NCI-H1417 treated with DMSO at 0.1 percent for 48 hours (cell line): ENCODE data around the gene GRAMD1C.

ENCODE experiments used
- DNase-seq: peaks from one replicate; lab custom pipeline; 2025; lab: John Stamatoyannopoulos, UW

The GRAMD1C gene

GRCh38 chr3:113852506-113852905 is 13.9 kb downstream of the GRAMD1C start:
- no peak for DNase-seq

- DNase-seq: no peak
Observed at GRCh38 chr3:113867506-113867905, 28.9 kb downstream of the GRAMD1C start.

GRCh38 chr3:113873293-113873692 is 34.7 kb downstream of the GRAMD1C start:
- no peak for DNase-seq

- no peak for DNase-seq
Observed at GRCh38 chr3:113873814-113874526, 35.4 kb downstream of the GRAMD1C start.

GRCh38 chr3:113878403-113878802 is 39.8 kb downstream of the GRAMD1C start:
- no peak for DNase-seq

GRCh38 chr3:113885050-113885449 is 46.5 kb downstream of the GRAMD1C start:
- no peak for DNase-seq

GRCh38 chr3:113890256-113890900 is 51.8 kb downstream of the GRAMD1C start:
- DNase-seq: no peak

- no peak for DNase-seq
Observed at GRCh38 chr3:113894927-113895326, 56.3 kb downstream of the GRAMD1C start.

- no peak for DNase-seq
Observed at GRCh38 chr3:113895964-113896363, 57.4 kb downstream of the GRAMD1C start.

GRCh38 chr3:113896930-113897329 is 58.3 kb downstream of the GRAMD1C start:
- DNase-seq: no peak

- no peak for DNase-seq
Observed at GRCh38 chr3:113897373-113897777, 58.8 kb downstream of the GRAMD1C start.

- no peak for DNase-seq
Observed at GRCh38 chr3:113898892-113899291, 60.3 kb downstream of the GRAMD1C start.

GRCh38 chr3:113906568-113907140 is 68.1 kb downstream of the GRAMD1C start:
- no peak for DNase-seq

- no peak for DNase-seq
Observed at GRCh38 chr3:113908133-113908532, 69.5 kb downstream of the GRAMD1C start.

- DNase-seq: no peak
Observed at GRCh38 chr3:113910966-113911365, 72.4 kb downstream of the GRAMD1C start.

- no peak for DNase-seq
Observed at GRCh38 chr3:113912552-113913236, 74.1 kb downstream of the GRAMD1C start.

- no peak for DNase-seq
Observed at GRCh38 chr3:113914646-113915045, 76.1 kb downstream of the GRAMD1C start.

- DNase-seq: no peak
Observed at GRCh38 chr3:113927556-113927955, 89.0 kb downstream of the GRAMD1C start.

GRCh38 chr3:113946831-113947230 is 108.2 kb downstream of the GRAMD1C start:
- DNase-seq: no peak

- DNase-seq: peak; percentile 5
Observed at GRCh38 chr3:113947372-113948014, 108.9 kb downstream of the GRAMD1C start, which contains the start of gene ZDHHC23. ZDHHC23 (plus strand) TSS chr3:113948013; CDS start chr3:113948803, 790 bp downstream.

GRCh38 chr3:113948015-113948917 is 109.7 kb downstream of the GRAMD1C start:
- no peak for DNase-seq
